GM06990 (cell line): ENCODE measurements around the gene DFFB.

ENCODE experiments used
- DNase-seq: peaks from one replicate; pipeline ENCODE4 v3.0.0-alpha.2; 2011; ENCODE audit not compliant: insufficient read length; ENCODE audit errors: extremely low read depth
- H3K27me3 ChIP-seq: replicated peaks from 2 replicates; pipeline ENCODE4 v1.6.0; 2011; ENCODE audit warnings: low read length; ENCODE audit not compliant: control insufficient read depth, insufficient read depth
- H3K36me3 ChIP-seq: 2 replicates; pipeline ENCODE4 v1.5.1; 2011; ENCODE audit warnings: low read length; ENCODE audit not compliant: control insufficient read depth, insufficient read depth
- H3K4me3 ChIP-seq: replicated peaks from 2 replicates; pipeline ENCODE4 v1.5.1; 2011; ENCODE audit warnings: low read depth, mild to moderate bottlenecking, control low read depth, low read length
- CTCF ChIP-seq: IDR thresholded peaks from 2 replicates; pipeline ENCODE4 v1.5.1; 2011; ENCODE audit warnings: low read length, control low read depth, mild to moderate bottlenecking, inconsistent platforms; ENCODE audit not compliant: insufficient read depth, poor library complexity, severe bottlenecking

Gene DFFB

GRCh38 chr1:3884966-3885365 lies 27.7 kb downstream of the DFFB start:
- no peak for TF ChIP-seq CTCF
- peaks cover 16% of the 10 kb centered on the region for H3K36me3 ChIP-seq
- H3K27me3 ChIP-seq, result no peaks in the 10 kb centered on the region
- DNase-seq, result no peak
- H3K4me3 ChIP-seq, result no peak overlapping the region

DNA sequence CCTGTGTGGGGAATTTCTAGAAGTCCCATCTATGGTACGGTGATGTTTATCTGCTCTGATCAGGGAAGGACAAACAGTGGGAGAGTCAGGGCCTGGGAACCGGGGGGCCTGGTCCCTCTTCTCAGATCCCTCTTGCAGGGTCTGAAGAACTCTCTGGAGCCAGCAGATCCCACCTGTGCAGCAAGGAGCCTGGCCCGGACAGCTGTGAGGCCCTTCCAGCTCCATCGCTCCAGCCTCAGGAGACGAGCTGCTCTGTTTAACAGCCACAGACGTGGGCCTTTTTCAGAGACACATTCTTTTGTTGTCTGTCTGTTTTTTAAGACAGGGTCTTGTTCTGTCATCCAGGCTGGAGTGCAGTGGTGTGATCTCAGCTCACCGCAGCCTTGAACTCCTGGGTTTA lies 28.3 kb downstream of the DFFB start:
- Histone ChIP-seq H3K27me3 (no peaks in the 10 kb centered on the region), H3K4me3 (no peak overlapping the region), H3K36me3 (peaks cover 18% of the 10 kb centered on the region)
- DNase-seq, result no peak
- no peak for TF ChIP-seq CTCF

DNA sequence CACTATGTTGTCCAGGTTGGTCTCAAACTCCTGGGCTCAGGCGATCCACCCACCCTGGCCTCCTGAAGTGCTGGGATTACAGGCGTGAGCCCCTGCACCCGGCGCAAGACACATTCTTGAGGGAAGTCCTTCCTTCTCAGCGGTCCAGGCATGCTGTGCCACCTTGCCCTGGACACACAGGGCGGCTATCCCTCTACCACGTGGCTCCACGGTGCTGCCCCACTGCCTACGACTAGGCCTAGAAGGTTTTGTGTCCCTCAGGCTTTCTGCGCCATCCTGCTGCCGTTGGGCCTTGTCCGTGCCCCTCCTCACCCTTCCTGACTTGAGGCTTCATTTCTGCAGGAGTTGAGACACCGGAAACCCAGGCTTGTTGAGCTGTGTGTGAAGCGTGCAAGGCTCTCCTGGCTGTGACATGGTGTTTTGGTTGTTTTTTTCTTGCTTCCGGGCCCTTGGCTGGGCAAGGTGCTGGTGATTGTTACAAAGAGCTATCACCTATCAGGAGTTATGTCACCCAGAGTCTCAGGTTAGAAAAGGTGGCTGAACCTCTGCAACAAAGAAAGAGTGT lies 28.9 kb downstream of the DFFB start:
- Histone ChIP-seq H3K36me3 (peaks cover 16% of the 10 kb centered on the region), H3K27me3 (no peaks in the 10 kb centered on the region), H3K4me3 (no peak overlapping the region)
- no peak for DNase-seq
- TF ChIP-seq CTCF, result no peak

DNA sequence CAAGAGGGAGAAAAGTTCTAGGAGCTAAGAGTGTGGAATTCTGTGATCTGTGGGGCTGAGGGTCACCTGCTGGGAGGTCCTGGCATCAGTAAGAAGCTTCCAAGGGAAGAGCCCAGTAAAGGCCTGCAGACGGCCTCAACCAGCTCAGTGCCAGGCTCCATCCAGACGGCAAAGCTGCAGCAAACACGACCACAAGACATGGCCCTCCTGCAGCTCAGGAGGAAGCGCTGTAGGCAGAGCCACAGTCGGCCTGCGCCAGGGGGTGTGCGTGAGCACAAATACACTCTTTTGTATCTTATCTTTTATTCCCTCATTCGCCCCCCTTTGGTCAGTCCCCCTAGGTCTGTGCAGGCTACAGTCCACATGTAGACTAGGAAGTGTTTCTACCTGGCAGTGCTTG lies 29.4 kb downstream of the DFFB start:
- no peaks in the 10 kb centered on the region for H3K27me3 ChIP-seq
- no peak for DNase-seq
- peaks cover 18% of the 10 kb centered on the region for H3K36me3 ChIP-seq
- no peak overlapping the region for H3K4me3 ChIP-seq
- TF ChIP-seq CTCF, result no peak

DNA sequence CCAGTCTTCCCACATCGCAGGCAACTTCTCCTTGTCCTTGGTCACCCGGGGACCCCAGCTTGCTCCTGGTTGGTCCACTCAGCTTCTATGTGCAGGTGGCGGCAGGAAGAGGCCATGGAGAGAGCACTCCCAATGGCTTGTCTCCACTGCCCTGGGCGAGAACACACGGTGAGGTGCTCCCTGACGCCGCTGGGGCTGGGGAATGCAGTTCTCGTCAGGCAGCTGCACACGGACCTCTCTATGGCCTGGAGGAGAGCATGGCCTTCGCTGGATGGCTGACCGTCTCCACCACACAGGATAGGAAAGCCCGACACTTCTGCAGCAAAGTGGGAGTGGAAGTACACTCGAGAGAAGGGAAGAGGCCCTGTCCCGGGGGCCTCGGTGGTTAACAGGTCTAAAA lies 31.0 kb downstream of the DFFB start:
- no peak for TF ChIP-seq CTCF
- H3K4me3 ChIP-seq, result no peak overlapping the region
- DNase-seq, result no peak
- H3K27me3 ChIP-seq, result no peaks in the 10 kb centered on the region
- peaks cover 18% of the 10 kb centered on the region for H3K36me3 ChIP-seq

- Histone ChIP-seq H3K36me3 (peaks cover 18% of the 10 kb centered on the region), H3K4me3 (no peak overlapping the region), H3K27me3 (no peaks in the 10 kb centered on the region)
- TF ChIP-seq CTCF, result no peak
- DNase-seq, result no peak
Measured at GRCh38 chr1:3889936-3890335, 32.7 kb downstream of the DFFB start.
